Heart left ventricle (tissue), 16 donors: ENCODE results near the gene NEUROD2. TPM values are rescaled to one million over a fixed set of nuclear protein-coding genes. Genes with fewer than 3 reads are reported as not detected.

Experiments
- ATAC-seq, 4 donors: fragments of 200-7000 bp; cut with Tn5 transposase; one replicate each; pipeline ENCODE4 v1.9.1; 2020 to 2022; ENCODE audit warnings: moderate library complexity in 4 of 4, mild to moderate bottlenecking in 3 of 4, moderate number of reproducible peaks in 1 of 4
- DNase-seq, 5 donors: peaks; one replicate each; pipeline ENCODE4 v3.0.0-alpha.2; 2020
- H3K27ac ChIP-seq, 12 donors: fragments of 200-600 bp; sonication (generic) in 4 of 12; one replicate each; pipeline versions ENCODE4 v1.5.0 to v1.8.0; 2016 to 2022; ENCODE audit warnings: mild to moderate bottlenecking in 2 of 12
- H3K27me3 ChIP-seq, 9 donors: fragments of 200-600 bp; sonication (generic) in 2 of 9; one replicate each; pipeline versions ENCODE4 v1.5.1 to v1.8.0; 2016 to 2022; ENCODE audit warnings: mild to moderate bottlenecking in 3 of 9
- H3K36me3 ChIP-seq, 9 donors: fragments of 200-600 bp; sonication (generic) in 2 of 9; one replicate each; pipeline versions ENCODE4 v1.5.0 to v1.8.0; 2018 to 2022; ENCODE audit warnings: mild to moderate bottlenecking in 2 of 9
- H3K4me1 ChIP-seq, 12 donors: fragments of 200-600 bp; sonication (generic) in 4 of 12; one replicate each; pipeline versions ENCODE4 v1.5.0 to v1.8.0; 2016 to 2022; ENCODE audit warnings: mild to moderate bottlenecking in 3 of 12
- H3K4me3 ChIP-seq, 12 donors: fragments of 200-600 bp; sonication (generic) in 4 of 12; one replicate each; pipeline versions ENCODE4 v1.5.0 to v1.8.0; 2017 to 2022; ENCODE audit warnings: mild to moderate bottlenecking in 9 of 12, moderate library complexity in 4 of 12
- H3K9me3 ChIP-seq, 12 donors: fragments of 200-600 bp; sonication (generic) in 4 of 12; one replicate each; pipeline versions ENCODE4 v1.5.0 to v1.8.0; 2016 to 2022; ENCODE audit warnings: mild to moderate bottlenecking in 1 of 12
- CTCF ChIP-seq, 12 donors: fragments of 200-600 bp; sonication (generic) in 4 of 12; IDR thresholded peaks; one replicate each; pipeline versions ENCODE4 v1.5.0 to v1.8.0; 2018 to 2022; ENCODE audit warnings: antibody characterized with exemption in 12 of 12, mild to moderate bottlenecking in 5 of 12
- POLR2A ChIP-seq, 2 donors: fragments of 450-650 bp; IDR thresholded peaks; one replicate each; pipeline ENCODE4 v1.6.1; 2017; ENCODE audit warnings: antibody characterized with exemption in 2 of 2, mild to moderate bottlenecking in 2 of 2, moderate library complexity in 2 of 2
- WGBS, 4 donors: extraction: QIAGEN DNeasy Blood & Tissue Kit in 2 of 4; methylation state at CpG; one replicate each; pipeline versions ENCODE4 v1.1.5 to v1.1.7; 2013 to 2018; 5-methylcytosine and 5-hydroxymethylcytosine counted together
- intact Hi-C, 10 donors: fragments of 100-400 bp; cut with DNase I; formaldehyde crosslinking; loops; one replicate each; pipeline versions ENCODE4 v1.11.1 to v1.14.2; 2022
- polyA plus RNA-seq, 2 donors: library from polyadenylated mRNA; stranded (reverse); fragments of 200-250 nt; gene quantifications; one replicate each; pipeline ENCODE4 v1.2.3, GENCODE V29; 2013
- total RNA-seq, 9 donors: library from RNA; depleted of rRNA in 2 of 9; stranded (reverse); fragments of >200 nt in 2 of 9; fragmentation: NEBNext Ultra II Directional in 3 of 9; extraction: Animal tissue kit (Norgen Biotek cat#: 25700) in 3 of 9; gene quantifications; one replicate each; pipeline versions ENCODE4 v1.1.0 to v1.2.4, GENCODE V29; 2016 to 2023
- donor health status: ischemic (EF 13 %, LVEDD 7.1; RV severe dilation, severe dysfunction).
- donor health status: healthy with polysubstance abuse.
- donor health status: DM: no; HTN: yes; CAD: no.
- donor health status: DM: no; HTN: no; CAD: no.
- donor health status: ischemic (EF 25% LVEDD 6.9; RV normal size, moderate dysfunction).
- donor health status: ischemic (EF 25% LVEDD 5.7; RV mildly dilated, moderate dysfunction).
- donor health status: healthy.
- donor health status: DM: yes; HTN: yes; CAD: no.
- donor health status: ischemic (EF 35%, LVEDD 5.7; RV mildly dilated, moderate dysfunction).
- donor health status: nonischemic (EF 11% LVEDD 7.7; RV severe dilation, severe dysfunction).
- donor health status: DM: yes; HTN: yes; CAD: no.
- donor health status: PGD.
- donor health status: ischemic (EF 29% LVEDD 5.4; RV normal size, mild dysfunction).
- donor health status: nonischemic (EF 23%, LVEDD 6.1; RV moderate dilation, normal function).

Gene NEUROD2
- total and polyA plus RNA-seq, 11 donors = not detected

DNA sequence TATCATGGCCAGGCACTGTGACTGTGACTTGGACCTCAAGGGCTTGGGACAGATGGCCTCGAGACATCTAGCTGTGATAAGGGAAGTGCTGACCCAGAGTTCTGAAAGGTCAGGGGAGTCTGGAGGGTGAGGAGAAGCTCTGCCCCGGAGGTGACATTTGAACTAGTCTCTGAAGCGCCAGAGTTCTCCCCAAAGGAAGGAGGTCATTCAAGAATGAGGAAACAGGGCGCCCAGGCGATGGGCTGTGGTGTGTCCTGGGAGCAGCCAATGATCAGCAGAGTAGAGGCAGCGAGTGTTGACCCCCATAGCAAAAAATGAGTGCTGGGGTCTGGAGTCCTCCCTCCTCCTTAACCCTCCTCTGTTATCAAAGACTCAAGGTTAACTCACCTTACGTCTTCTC lies 34.2 kb upstream of the NEUROD2 start:
- ATAC-seq = no peak
- Histone ChIP-seq H3K27me3 (no peaks in the 10 kb centered on the region), H3K27ac (no peak overlapping the region), H3K4me3 (no peak overlapping the region), H3K4me1 (peaks cover 9 to 75% (median 47%) of the 10 kb centered on the region in 12 donors), H3K36me3 (no peaks in the 10 kb centered on the region), H3K9me3 (no peaks in the 10 kb centered on the region)
- WGBS, 4 donors = 64 to 72% (median 69%) methylated on average over 7 of the region's 7 CpGs
- TF ChIP-seq CTCF (IDR thresholded peaks at IDR 0.05) (no peak), POLR2A (IDR thresholded peaks at IDR 0.05) (no peak)
- intact Hi-C loops = no loop called here
- DNase-seq = no peak

- Histone ChIP-seq H3K36me3 (no peaks in the 10 kb centered on the region), H3K4me1 (peaks cover 10 to 77% (median 53%) of the 10 kb centered on the region in 12 donors), H3K4me3 (no peak overlapping the region), H3K27ac (no peak overlapping the region), H3K27me3 (no peaks in the 10 kb centered on the region), H3K9me3 (no peaks in the 10 kb centered on the region)
- intact Hi-C loops = no loop called here
- ATAC-seq (no peak), DNase-seq (no peak)
- TF ChIP-seq POLR2A (IDR thresholded peaks at IDR 0.05) = no peak
- TF ChIP-seq CTCF (IDR thresholded peaks at IDR 0.05) = no peak
- 83 to 98% (median 96%) methylated on average over 4 of the region's 4 CpGs for WGBS, 4 donors
Observed at GRCh38 chr17:39641097-39641496, 33.4 kb upstream of the NEUROD2 start.

GRCh38 chr17:39640591-39641031 lies 32.9 kb upstream of the NEUROD2 start:
- DNase-seq (no peak), ATAC-seq (no peak)
- 38 to 63% (median 45%) methylated on average over 4 of the region's 4 CpGs for WGBS, 4 donors
- intact Hi-C loops = no loop called here
- Histone ChIP-seq H3K27ac (peak overlapping the region in 1 of 12 donors; percentile 45), H3K9me3 (no peaks in the 10 kb centered on the region), H3K27me3 (no peaks in the 10 kb centered on the region), H3K36me3 (no peaks in the 10 kb centered on the region), H3K4me3 (no peak overlapping the region), H3K4me1 (peaks cover 10 to 79% (median 55%) of the 10 kb centered on the region in 12 donors)
- TF ChIP-seq CTCF (IDR thresholded peaks at IDR 0.05) (no peak), POLR2A (IDR thresholded peaks at IDR 0.05) (no peak)

GRCh38 chr17:39639566-39640458 lies 32.1 kb upstream of the NEUROD2 start:
- TF ChIP-seq POLR2A (IDR thresholded peaks at IDR 0.05) = no peak
- TF ChIP-seq CTCF (IDR thresholded peaks at IDR 0.05) = no peak
- intact Hi-C loops = loop anchor here in 5 of 10 donors (5.0 kb wide), 3 partner anchors 32 to 112 kb away; partner anchors contain the start of gene MIEN1 (in 1 of the 5)
- 83 to 89% (median 84%) methylated on average over 11 of the region's 11 CpGs for WGBS, 4 donors

More at GRCh38 chr17:39639566-39640458, 32.1 kb upstream of the NEUROD2 start:
- Histone ChIP-seq H3K4me3 (no peak overlapping the region), H3K27ac (peak overlapping the region in 1 of 12 donors; percentile 45), H3K4me1 (peaks cover 10 to 79% (median 54%) of the 10 kb centered on the region in 12 donors), H3K36me3 (no peaks in the 10 kb centered on the region), H3K9me3 (no peaks in the 10 kb centered on the region), H3K27me3 (no peaks in the 10 kb centered on the region)
- no peak for ATAC-seq
- no peak for DNase-seq
